Suppressor macrophage (primary cell): Measurements from ENCODE around the gene CPSF4L.
"Not testable (repeated sequence)": the region's sequence is repeated elsewhere in the genome, so short reads cannot be mapped to it uniquely, and the experiment has no call there.

Experiments used
- DNase-seq, 4 experiments: peaks; one replicate each; pipeline ENCODE4 v3.0.0-alpha.2; 2020 to 2022

The CPSF4L gene

GRCh38 chr17:73267648-73268537 is 6.2 kb upstream of the CPSF4L start:
- no peak for DNase-seq

GRCh38 chr17:73266796-73267195 is 5.1 kb upstream of the CPSF4L start:
- no peak for DNase-seq

GRCh38 chr17:73265646-73266640 is 4.3 kb upstream of the CPSF4L start:
- DNase-seq: no peak

- DNase-seq: not testable (repeated sequence)
Observed at GRCh38 chr17:73264448-73264847, 2.8 kb upstream of the CPSF4L start.

- no peak for DNase-seq
Observed at GRCh38 chr17:73262676-73263642, 1.3 kb upstream of the CPSF4L start.

- DNase-seq: no peak
Observed at GRCh38 chr17:73261952-73262675, 434 bp upstream of the CPSF4L start.

GRCh38 chr17:73257516-73257915 is 4.2 kb downstream of the CPSF4L start:
- DNase-seq: no peak

GRCh38 chr17:73256220-73256619 is 5.5 kb downstream of the CPSF4L start:
- DNase-seq: no peak

GRCh38 chr17:73255671-73256181 is 6.0 kb downstream of the CPSF4L start:
- peak; percentile 51 to 75 (median 65) for DNase-seq

GRCh38 chr17:73251871-73252270 is 9.8 kb downstream of the CPSF4L start:
- DNase-seq: no peak

GRCh38 chr17:73250851-73251640 is 10.6 kb downstream of the CPSF4L start:
- no peak for DNase-seq

GRCh38 chr17:73249700-73250099 is 12.0 kb downstream of the CPSF4L start:
- DNase-seq: no peak

- no peak for DNase-seq
Observed at GRCh38 chr17:73248532-73248931, 13.1 kb downstream of the CPSF4L start.

GRCh38 chr17:73247726-73248125 is 14.0 kb downstream of the CPSF4L start:
- no peak for DNase-seq

- DNase-seq: peak in 1 of 4 experiments; percentile 11
Observed at GRCh38 chr17:73240561-73240960, 21.1 kb downstream of the CPSF4L start.

GRCh38 chr17:73237714-73238113 is 24.0 kb downstream of the CPSF4L start:
- DNase-seq: no peak

- DNase-seq: no peak
Observed at GRCh38 chr17:73234736-73235135, 26.9 kb downstream of the CPSF4L start.

GRCh38 chr17:73232587-73233373 is 28.9 kb downstream of the CPSF4L start:
- peak; percentile 18 to 65 (median 45) for DNase-seq
